K562 (cell line): Measurements from ENCODE around the gene KMT5B. TPM values are rescaled to one million over a fixed set of nuclear protein-coding genes. Genes with fewer than 3 reads are reported as not detected.

Experiments used
- IRF2 ChIP-seq: sonication (generic); formaldehyde crosslinking; IDR thresholded peaks from 2 replicates; pipeline ENCODE4 v1.8.1; 2022; ENCODE audit warnings: mild to moderate bottlenecking, missing genetic modification reagents
- NCOA1 ChIP-seq: fragments of 450-650 bp; IDR thresholded peaks from 2 replicates; pipeline ENCODE4 v1.6.1; 2016; ENCODE audit warnings: low read depth
- PHF20 ChIP-seq: fragments of 450-650 bp; IDR thresholded peaks from 2 replicates; pipeline ENCODE4 v1.6.1; 2018; ENCODE audit not compliant: partially characterized antibody
- SIRT6 ChIP-seq: IDR thresholded peaks from one replicate; pipeline ENCODE4 v1.6.1; 2012; ENCODE audit warnings: low read depth, mild to moderate bottlenecking, control low read depth, inconsistent platforms, low read length, moderate library complexity
- ZNF347 ChIP-seq: fragments of 450-650 bp; formaldehyde crosslinking; IDR thresholded peaks from 2 replicates; pipeline ENCODE4 v1.4.0; 2020; ENCODE audit warnings: low read depth, mild to moderate bottlenecking, moderate library complexity
- ZNF586 ChIP-seq: fragments of 450-650 bp; formaldehyde crosslinking; conservative IDR thresholded peaks from 2 replicates; pipeline ENCODE4 v1.4.0; 2020; ENCODE audit warnings: mild to moderate bottlenecking, moderate library complexity
- polyA plus RNA-seq, 8 experiments: library from polyadenylated mRNA; depleted of rRNA in 4 of 8; stranded (reverse) in 5 of 8; unstranded in 3 of 8; fragments of >200 nt; fragmentation: Nextera tagmentation in 2 of 8; fragmentation: Illumina TruSeq in 1 of 8; extraction: Ambion mirVana in 2 of 8; extraction: Trizol in 1 of 8; gene quantifications; 2 replicates each; pipeline versions ENCODE4 v1.2.1 to v1.2.3, GENCODE V29; 2011 to 2014; ENCODE audit warnings: inconsistent platforms in 1 of 8, missing spikeins in 1 of 8
- total RNA-seq, 7 experiments: library from RNA; depleted of rRNA in 6 of 7; stranded (reverse); fragments of >200 nt in 6 of 7; fragmentation: Illumina TruSeq in 2 of 7; extraction: Trizol in 2 of 7; gene quantifications; 2 replicates each; pipeline versions ENCODE4 v1.2.1 to v1.2.3, GENCODE V29; 2011 to 2021; ENCODE audit warnings: low replicate concordance in 1 of 7
- TF ChIP-seq, protein P1 (sequence below): fragments of 200-600 bp; sonication (generic); IDR thresholded peaks from one replicate; pipeline ENCODE4 v1.6.1; 2012; ENCODE audit warnings: mild to moderate bottlenecking, low read depth, low read length, inconsistent platforms
- TF ChIP-seq, protein P2 (sequence below): fragments of 150-350 bp; conservative IDR thresholded peaks from 2 replicates; pipeline ENCODE4 v1.6.1; 2014; ENCODE audit warnings: low read length
- TF ChIP-seq, protein P3 (sequence below): sonication (generic); formaldehyde crosslinking; IDR thresholded peaks from 2 replicates; pipeline ENCODE4 v1.8.0; 2023; ENCODE audit warnings: mild to moderate bottlenecking, missing genetic modification reagents

Gene KMT5B
- total and polyA plus RNA-seq, 9 of the 15 experiments (the other 6 are each of a cell fraction or from before 2014, with no cell fraction given) = 7.3 to 27.3 (median 20.9) TPM

DNA sequence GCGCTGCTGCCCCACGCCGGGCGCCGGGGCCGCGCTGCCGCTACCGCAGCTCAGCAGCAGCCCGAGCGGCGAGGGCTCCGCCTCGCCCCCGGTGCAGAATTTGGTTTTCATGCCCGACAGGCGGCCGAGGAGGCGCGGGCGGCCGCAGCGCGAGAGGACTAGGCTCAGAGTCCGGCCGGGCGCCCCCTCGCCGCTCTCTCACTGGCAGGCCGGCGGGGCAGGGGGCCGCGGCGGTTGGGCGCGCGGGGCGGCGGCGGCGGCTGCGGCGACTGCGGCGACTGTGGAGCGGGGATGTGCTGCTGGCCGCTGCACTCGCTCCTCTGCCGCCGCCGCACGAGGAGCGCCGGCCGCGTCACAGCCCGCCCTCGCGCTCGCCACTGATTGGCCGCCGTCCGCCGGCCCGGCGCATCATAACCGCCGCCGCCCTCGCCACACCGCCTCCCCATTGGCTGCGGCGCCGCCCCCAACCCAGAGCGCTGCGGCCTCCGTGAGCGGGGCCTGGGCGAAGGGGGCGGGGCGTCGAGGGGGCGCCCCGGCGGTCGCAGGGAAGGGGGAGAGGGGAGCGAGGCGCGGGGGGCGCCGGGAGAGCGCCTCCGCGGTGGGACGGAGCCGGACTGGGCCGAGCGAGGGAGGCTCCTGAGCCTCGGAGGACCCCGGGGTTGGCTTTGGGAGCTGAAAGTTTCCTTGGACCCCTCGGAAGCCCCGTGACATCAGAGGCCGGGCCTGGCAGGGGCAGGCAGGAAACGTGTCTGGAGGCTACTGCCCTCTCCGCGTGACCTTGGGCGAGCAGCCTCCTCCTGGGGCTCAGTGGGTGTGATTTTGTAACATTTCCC is 91.8 kb downstream of the KMT5B start, which contains the start of gene CHKA (continued):
- TF ChIP-seq, protein P1, sequence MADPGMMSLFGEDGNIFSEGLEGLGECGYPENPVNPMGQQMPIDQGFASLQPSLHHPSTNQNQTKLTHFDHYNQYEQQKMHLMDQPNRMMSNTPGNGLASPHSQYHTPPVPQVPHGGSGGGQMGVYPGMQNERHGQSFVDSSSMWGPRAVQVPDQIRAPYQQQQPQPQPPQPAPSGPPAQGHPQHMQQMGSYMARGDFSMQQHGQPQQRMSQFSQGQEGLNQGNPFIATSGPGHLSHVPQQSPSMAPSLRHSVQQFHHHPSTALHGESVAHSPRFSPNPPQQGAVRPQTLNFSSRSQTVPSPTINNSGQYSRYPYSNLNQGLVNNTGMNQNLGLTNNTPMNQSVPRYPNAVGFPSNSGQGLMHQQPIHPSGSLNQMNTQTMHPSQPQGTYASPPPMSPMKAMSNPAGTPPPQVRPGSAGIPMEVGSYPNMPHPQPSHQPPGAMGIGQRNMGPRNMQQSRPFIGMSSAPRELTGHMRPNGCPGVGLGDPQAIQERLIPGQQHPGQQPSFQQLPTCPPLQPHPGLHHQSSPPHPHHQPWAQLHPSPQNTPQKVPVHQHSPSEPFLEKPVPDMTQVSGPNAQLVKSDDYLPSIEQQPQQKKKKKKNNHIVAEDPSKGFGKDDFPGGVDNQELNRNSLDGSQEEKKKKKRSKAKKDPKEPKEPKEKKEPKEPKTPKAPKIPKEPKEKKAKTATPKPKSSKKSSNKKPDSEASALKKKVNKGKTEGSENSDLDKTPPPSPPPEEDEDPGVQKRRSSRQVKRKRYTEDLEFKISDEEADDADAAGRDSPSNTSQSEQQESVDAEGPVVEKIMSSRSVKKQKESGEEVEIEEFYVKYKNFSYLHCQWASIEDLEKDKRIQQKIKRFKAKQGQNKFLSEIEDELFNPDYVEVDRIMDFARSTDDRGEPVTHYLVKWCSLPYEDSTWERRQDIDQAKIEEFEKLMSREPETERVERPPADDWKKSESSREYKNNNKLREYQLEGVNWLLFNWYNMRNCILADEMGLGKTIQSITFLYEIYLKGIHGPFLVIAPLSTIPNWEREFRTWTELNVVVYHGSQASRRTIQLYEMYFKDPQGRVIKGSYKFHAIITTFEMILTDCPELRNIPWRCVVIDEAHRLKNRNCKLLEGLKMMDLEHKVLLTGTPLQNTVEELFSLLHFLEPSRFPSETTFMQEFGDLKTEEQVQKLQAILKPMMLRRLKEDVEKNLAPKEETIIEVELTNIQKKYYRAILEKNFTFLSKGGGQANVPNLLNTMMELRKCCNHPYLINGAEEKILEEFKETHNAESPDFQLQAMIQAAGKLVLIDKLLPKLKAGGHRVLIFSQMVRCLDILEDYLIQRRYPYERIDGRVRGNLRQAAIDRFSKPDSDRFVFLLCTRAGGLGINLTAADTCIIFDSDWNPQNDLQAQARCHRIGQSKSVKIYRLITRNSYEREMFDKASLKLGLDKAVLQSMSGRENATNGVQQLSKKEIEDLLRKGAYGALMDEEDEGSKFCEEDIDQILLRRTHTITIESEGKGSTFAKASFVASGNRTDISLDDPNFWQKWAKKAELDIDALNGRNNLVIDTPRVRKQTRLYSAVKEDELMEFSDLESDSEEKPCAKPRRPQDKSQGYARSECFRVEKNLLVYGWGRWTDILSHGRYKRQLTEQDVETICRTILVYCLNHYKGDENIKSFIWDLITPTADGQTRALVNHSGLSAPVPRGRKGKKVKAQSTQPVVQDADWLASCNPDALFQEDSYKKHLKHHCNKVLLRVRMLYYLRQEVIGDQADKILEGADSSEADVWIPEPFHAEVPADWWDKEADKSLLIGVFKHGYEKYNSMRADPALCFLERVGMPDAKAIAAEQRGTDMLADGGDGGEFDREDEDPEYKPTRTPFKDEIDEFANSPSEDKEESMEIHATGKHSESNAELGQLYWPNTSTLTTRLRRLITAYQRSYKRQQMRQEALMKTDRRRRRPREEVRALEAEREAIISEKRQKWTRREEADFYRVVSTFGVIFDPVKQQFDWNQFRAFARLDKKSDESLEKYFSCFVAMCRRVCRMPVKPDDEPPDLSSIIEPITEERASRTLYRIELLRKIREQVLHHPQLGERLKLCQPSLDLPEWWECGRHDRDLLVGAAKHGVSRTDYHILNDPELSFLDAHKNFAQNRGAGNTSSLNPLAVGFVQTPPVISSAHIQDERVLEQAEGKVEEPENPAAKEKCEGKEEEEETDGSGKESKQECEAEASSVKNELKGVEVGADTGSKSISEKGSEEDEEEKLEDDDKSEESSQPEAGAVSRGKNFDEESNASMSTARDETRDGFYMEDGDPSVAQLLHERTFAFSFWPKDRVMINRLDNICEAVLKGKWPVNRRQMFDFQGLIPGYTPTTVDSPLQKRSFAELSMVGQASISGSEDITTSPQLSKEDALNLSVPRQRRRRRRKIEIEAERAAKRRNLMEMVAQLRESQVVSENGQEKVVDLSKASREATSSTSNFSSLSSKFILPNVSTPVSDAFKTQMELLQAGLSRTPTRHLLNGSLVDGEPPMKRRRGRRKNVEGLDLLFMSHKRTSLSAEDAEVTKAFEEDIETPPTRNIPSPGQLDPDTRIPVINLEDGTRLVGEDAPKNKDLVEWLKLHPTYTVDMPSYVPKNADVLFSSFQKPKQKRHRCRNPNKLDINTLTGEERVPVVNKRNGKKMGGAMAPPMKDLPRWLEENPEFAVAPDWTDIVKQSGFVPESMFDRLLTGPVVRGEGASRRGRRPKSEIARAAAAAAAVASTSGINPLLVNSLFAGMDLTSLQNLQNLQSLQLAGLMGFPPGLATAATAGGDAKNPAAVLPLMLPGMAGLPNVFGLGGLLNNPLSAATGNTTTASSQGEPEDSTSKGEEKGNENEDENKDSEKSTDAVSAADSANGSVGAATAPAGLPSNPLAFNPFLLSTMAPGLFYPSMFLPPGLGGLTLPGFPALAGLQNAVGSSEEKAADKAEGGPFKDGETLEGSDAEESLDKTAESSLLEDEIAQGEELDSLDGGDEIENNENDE = no peak
- no peak for TF ChIP-seq PHF20
- no peak for TF ChIP-seq IRF2 (CRISPR knock-in tag)
- no peak for TF ChIP-seq ZNF347
- no peak for TF ChIP-seq NCOA1
- no peak for TF ChIP-seq SIRT6
- TF ChIP-seq, protein P2, sequence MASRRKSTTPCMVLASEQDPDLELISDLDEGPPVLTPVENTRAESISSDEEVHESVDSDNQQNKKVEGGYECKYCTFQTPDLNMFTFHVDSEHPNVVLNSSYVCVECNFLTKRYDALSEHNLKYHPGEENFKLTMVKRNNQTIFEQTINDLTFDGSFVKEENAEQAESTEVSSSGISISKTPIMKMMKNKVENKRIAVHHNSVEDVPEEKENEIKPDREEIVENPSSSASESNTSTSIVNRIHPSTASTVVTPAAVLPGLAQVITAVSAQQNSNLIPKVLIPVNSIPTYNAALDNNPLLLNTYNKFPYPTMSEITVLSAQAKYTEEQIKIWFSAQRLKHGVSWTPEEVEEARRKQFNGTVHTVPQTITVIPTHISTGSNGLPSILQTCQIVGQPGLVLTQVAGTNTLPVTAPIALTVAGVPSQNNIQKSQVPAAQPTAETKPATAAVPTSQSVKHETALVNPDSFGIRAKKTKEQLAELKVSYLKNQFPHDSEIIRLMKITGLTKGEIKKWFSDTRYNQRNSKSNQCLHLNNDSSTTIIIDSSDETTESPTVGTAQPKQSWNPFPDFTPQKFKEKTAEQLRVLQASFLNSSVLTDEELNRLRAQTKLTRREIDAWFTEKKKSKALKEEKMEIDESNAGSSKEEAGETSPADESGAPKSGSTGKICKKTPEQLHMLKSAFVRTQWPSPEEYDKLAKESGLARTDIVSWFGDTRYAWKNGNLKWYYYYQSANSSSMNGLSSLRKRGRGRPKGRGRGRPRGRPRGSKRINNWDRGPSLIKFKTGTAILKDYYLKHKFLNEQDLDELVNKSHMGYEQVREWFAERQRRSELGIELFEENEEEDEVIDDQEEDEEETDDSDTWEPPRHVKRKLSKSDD = no peak
- TF ChIP-seq ZNF586 = no peak
- TF ChIP-seq, protein P3, sequence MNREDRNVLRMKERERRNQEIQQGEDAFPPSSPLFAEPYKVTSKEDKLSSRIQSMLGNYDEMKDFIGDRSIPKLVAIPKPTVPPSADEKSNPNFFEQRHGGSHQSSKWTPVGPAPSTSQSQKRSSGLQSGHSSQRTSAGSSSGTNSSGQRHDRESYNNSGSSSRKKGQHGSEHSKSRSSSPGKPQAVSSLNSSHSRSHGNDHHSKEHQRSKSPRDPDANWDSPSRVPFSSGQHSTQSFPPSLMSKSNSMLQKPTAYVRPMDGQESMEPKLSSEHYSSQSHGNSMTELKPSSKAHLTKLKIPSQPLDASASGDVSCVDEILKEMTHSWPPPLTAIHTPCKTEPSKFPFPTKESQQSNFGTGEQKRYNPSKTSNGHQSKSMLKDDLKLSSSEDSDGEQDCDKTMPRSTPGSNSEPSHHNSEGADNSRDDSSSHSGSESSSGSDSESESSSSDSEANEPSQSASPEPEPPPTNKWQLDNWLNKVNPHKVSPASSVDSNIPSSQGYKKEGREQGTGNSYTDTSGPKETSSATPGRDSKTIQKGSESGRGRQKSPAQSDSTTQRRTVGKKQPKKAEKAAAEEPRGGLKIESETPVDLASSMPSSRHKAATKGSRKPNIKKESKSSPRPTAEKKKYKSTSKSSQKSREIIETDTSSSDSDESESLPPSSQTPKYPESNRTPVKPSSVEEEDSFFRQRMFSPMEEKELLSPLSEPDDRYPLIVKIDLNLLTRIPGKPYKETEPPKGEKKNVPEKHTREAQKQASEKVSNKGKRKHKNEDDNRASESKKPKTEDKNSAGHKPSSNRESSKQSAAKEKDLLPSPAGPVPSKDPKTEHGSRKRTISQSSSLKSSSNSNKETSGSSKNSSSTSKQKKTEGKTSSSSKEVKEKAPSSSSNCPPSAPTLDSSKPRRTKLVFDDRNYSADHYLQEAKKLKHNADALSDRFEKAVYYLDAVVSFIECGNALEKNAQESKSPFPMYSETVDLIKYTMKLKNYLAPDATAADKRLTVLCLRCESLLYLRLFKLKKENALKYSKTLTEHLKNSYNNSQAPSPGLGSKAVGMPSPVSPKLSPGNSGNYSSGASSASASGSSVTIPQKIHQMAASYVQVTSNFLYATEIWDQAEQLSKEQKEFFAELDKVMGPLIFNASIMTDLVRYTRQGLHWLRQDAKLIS = no peak
